ENCODE data around the gene RNPEP. TPM values are rescaled to one million over a fixed set of nuclear protein-coding genes. Genes with fewer than 3 reads are reported as not detected.

The RNPEP gene
- total and polyA plus RNA-seq, 2 experiments from 2014 or later: 57.9 to 74.2 TPM

DNA sequence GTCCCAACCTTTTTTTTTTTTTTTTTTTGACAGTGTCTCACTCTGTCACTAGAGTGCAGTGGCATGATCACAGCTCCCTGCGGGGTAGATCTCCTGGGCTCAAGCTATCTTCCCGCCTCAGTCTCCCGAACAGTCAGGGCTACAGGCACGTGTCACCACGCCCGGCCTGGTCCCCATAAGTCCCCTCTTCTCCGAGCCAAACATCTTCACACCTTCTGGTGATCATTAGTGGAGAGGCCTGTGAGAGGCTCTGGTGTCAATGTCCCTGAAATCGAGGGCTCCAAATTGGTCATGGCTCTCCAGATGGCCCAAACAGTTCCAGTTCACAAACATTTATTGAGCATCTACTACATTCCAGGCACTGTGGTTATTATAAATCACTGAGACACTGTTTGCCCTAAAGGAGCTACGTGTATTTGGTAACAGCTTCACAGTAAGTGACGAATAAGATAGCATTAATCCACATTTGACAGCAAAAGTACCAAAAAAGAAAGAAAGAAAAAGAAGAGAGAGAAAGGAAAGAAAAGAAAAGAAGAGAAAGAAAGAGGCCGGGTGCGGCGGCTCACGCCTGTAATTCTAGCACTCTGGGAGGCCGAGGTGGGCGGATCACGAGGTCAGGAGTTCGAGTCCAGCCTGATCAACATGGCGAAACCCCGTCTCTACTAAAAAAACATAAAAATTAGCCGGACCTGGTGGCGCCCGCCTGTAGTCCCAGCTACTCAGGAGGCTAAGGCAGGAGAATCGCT, 28.0 kb upstream of the RNPEP start:
- Histone ChIP-seq H3K9me2 (replicated peaks; ENCODE audit: insufficient read depth) (no peaks in the 10 kb centered on the region), H3K27ac (peak overlapping the region; percentile 91), H3K79me2 (peaks cover 36% of the 10 kb centered on the region), H3K4me2 (peak overlapping the region; percentile 73), H3K4me1 (ENCODE audit: insufficient read depth) (peaks cover 5% of the 10 kb centered on the region), H3K9me3 (ENCODE audit: low read depth) (no peaks in the 10 kb centered on the region), H2AFZ (peak overlapping the region; percentile 83), H3K36me3 (replicated peaks; ENCODE audit: insufficient read depth, low read depth) (no peaks in the 10 kb centered on the region), H3K4me3 (peak overlapping the region; percentile 37), H4K20me1 (ENCODE audit: insufficient read depth, poor library complexity, severe bottlenecking) (peaks cover 3% of the 10 kb centered on the region), H3K27me3 (no peaks in the 10 kb centered on the region)
- TF ChIP-seq EZH2phosphoT487 (IDR thresholded peaks at IDR 0.05; ENCODE audit: low read depth, severe bottlenecking, unreplicated experiment) (no peak), EZH2 (IDR thresholded peaks at IDR 0.05; ENCODE audit: borderline replicate concordance) (no peak)
- TF ChIP-seq, protein P1, sequence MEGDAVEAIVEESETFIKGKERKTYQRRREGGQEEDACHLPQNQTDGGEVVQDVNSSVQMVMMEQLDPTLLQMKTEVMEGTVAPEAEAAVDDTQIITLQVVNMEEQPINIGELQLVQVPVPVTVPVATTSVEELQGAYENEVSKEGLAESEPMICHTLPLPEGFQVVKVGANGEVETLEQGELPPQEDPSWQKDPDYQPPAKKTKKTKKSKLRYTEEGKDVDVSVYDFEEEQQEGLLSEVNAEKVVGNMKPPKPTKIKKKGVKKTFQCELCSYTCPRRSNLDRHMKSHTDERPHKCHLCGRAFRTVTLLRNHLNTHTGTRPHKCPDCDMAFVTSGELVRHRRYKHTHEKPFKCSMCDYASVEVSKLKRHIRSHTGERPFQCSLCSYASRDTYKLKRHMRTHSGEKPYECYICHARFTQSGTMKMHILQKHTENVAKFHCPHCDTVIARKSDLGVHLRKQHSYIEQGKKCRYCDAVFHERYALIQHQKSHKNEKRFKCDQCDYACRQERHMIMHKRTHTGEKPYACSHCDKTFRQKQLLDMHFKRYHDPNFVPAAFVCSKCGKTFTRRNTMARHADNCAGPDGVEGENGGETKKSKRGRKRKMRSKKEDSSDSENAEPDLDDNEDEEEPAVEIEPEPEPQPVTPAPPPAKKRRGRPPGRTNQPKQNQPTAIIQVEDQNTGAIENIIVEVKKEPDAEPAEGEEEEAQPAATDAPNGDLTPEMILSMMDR (IDR thresholded peaks at IDR 0.05; ENCODE audit: poor library complexity): no peak
- 53% methylated on average over 23 of the region's 24 CpGs for WGBS (ENCODE audit: low lambda C conversion rate, missing lambda C conversion rate)
- DNase-seq (ENCODE audit: low spot score): no peak

DNA sequence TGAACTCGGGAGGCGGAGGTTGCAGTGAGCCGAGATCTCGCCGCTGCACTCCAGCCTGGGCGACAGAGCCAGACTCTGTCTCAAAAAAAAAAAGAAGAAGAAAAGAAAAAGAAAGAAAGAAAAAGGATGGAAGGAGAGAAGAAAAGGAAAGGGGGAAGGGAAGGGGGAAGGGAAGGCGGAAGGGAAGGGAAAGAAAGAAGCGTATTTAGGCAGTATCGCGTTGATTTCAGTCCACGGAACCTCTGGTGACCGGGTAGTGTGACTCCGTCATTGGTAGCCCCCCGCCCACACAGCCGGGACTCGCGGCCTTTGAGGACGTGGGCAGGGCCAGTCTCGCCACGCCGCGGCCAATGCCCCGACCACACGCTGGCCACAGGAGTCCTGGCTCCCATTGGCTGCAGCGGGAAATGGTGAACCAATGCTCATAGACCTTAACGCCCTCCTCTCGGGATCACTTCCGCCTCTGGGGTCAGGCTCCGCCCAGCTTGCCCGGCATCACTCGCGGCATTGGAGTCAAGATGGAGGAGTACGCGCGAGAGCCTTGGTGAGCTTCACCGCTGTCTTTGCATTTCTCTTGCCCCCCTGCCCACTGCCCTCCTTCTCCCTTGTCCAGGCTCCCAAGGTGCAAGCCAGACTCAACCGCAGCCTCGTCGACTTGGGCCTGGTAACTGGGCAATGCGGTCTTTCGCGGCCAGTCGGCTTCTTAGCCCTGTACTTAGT, 27.3 kb upstream of the RNPEP start, which contains the start of gene TIMM17A:
Gene TIMM17A, plus strand, starts transcription at position 495 of the 720 bp plus-strand sequence. Its CDS starts 24 bp downstream, at position 519.
- peaks cover 39% of the 10 kb centered on the region for H3K79me2 ChIP-seq
- peak; percentile 98 for DNase-seq (ENCODE audit: low spot score)
- no peaks in the 10 kb centered on the region for H3K9me2 ChIP-seq (replicated peaks; ENCODE audit: insufficient read depth)
- no peaks in the 10 kb centered on the region for H3K36me3 ChIP-seq (replicated peaks; ENCODE audit: insufficient read depth, low read depth)
- H2AFZ ChIP-seq: peak within 1 kb of the TSS; percentile 83
- H3K4me3 ChIP-seq: peak within 1 kb of the TSS; percentile 68
- H4K20me1 ChIP-seq (ENCODE audit: insufficient read depth, poor library complexity, severe bottlenecking): peaks cover 3% of the 10 kb centered on the region
- H3K4me2 ChIP-seq: peak within 1 kb of the TSS; percentile 83
- H3K27ac ChIP-seq: peak within 1 kb of the TSS; percentile 91
- no peak for TF ChIP-seq EZH2 (IDR thresholded peaks at IDR 0.05; ENCODE audit: borderline replicate concordance)
- TF ChIP-seq, protein P1 (IDR thresholded peaks at IDR 0.05; ENCODE audit: poor library complexity): no peak
- no peak for TF ChIP-seq EZH2phosphoT487 (IDR thresholded peaks at IDR 0.05; ENCODE audit: low read depth, severe bottlenecking, unreplicated experiment)
- 1% methylated on average over 38 of the region's 43 CpGs for WGBS (ENCODE audit: low lambda C conversion rate, missing lambda C conversion rate)
- H3K4me1 ChIP-seq (ENCODE audit: insufficient read depth): peaks cover 5% of the 10 kb centered on the region
- no peaks in the 10 kb centered on the region for H3K9me3 ChIP-seq (ENCODE audit: low read depth)
- H3K27me3 ChIP-seq: no peaks in the 10 kb centered on the region

DNA sequence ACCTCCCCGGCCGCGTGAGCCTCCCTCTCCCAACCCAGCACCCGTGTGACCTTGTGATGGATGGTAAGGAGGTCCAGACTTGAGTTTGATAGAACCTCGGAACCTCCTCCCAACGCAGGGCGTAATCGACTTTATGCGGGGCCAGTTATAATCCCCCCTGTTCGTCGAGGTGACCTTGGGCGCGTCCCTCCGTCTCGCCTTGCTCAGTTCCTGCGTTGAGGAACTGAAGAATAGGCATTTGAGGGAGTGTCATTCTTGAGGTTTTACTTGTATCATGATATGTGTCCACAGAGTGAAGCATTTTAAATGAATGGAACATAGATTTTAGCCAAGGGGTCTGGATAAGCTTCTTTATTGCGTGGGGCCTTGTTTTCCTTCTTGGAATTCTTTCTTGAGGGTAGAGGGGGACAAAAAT, 26.7 kb upstream of the RNPEP start:
- 2% methylated on average over 17 of the region's 17 CpGs for WGBS (ENCODE audit: low lambda C conversion rate, missing lambda C conversion rate)
- Histone ChIP-seq H3K9me2 (replicated peaks; ENCODE audit: insufficient read depth) (no peaks in the 10 kb centered on the region), H3K9me3 (ENCODE audit: low read depth) (no peaks in the 10 kb centered on the region), H3K27ac (peak overlapping the region; percentile 68), H3K27me3 (no peaks in the 10 kb centered on the region), H3K36me3 (replicated peaks; ENCODE audit: insufficient read depth, low read depth) (no peaks in the 10 kb centered on the region), H3K79me2 (peaks cover 42% of the 10 kb centered on the region), H3K4me3 (peak overlapping the region; percentile 68), H4K20me1 (ENCODE audit: insufficient read depth, poor library complexity, severe bottlenecking) (peaks cover 3% of the 10 kb centered on the region), H2AFZ (peak overlapping the region; percentile 34), H3K4me2 (peak overlapping the region; percentile 83), H3K4me1 (ENCODE audit: insufficient read depth) (peaks cover 5% of the 10 kb centered on the region)
- TF ChIP-seq, protein P1 (IDR thresholded peaks at IDR 0.05; ENCODE audit: poor library complexity): no peak
- TF ChIP-seq EZH2 (IDR thresholded peaks at IDR 0.05; ENCODE audit: borderline replicate concordance) (no peak), EZH2phosphoT487 (IDR thresholded peaks at IDR 0.05; ENCODE audit: low read depth, severe bottlenecking, unreplicated experiment) (no peak)
- DNase-seq (ENCODE audit: low spot score): no peak

All from hepatocyte (in vitro differentiated cells).